NCI-H2227 treated with DMSO at 0.1 percent for 48 hours (cell line): Measurements from ENCODE around the gene FLT1.

Experiments used
- DNase-seq: peaks from one replicate; lab custom pipeline; 2025; lab: John Stamatoyannopoulos, UW

Gene FLT1

GRCh38 chr13:28429096-28429495 lies 65.8 kb downstream of the FLT1 start:
- no peak for DNase-seq

- no peak for DNase-seq
These were observed 68.5 kb downstream of the FLT1 start for GRCh38 chr13:28426381-28426780.

GRCh38 chr13:28425793-28426192 lies 69.1 kb downstream of the FLT1 start:
- no peak for DNase-seq

GRCh38 chr13:28424541-28424940 lies 70.4 kb downstream of the FLT1 start:
- no peak for DNase-seq

GRCh38 chr13:28423010-28423409 lies 71.9 kb downstream of the FLT1 start:
- DNase-seq = no peak

GRCh38 chr13:28421676-28422410 lies 73.1 kb downstream of the FLT1 start:
- no peak for DNase-seq

GRCh38 chr13:28420704-28421103 lies 74.2 kb downstream of the FLT1 start:
- DNase-seq = no peak

- DNase-seq = no peak
These were observed 78.9 kb downstream of the FLT1 start for GRCh38 chr13:28415994-28416421.

- no peak for DNase-seq
These were observed 80.9 kb downstream of the FLT1 start for GRCh38 chr13:28413999-28414398.

- no peak for DNase-seq
These were observed 81.9 kb downstream of the FLT1 start for GRCh38 chr13:28412981-28413380.

GRCh38 chr13:28411831-28412353 lies 83.0 kb downstream of the FLT1 start:
- DNase-seq = no peak

- DNase-seq = no peak
These were observed 84.8 kb downstream of the FLT1 start for GRCh38 chr13:28410096-28410495.

- no peak for DNase-seq
These were observed 85.3 kb downstream of the FLT1 start for GRCh38 chr13:28409648-28410047.

GRCh38 chr13:28408863-28409262 lies 86.1 kb downstream of the FLT1 start:
- no peak for DNase-seq

GRCh38 chr13:28408235-28408848 lies 86.6 kb downstream of the FLT1 start:
- no peak for DNase-seq

- DNase-seq = no peak
These were observed 88.1 kb downstream of the FLT1 start for GRCh38 chr13:28406733-28407266.

- DNase-seq = no peak
These were observed 92.9 kb downstream of the FLT1 start for GRCh38 chr13:28402057-28402381.

GRCh38 chr13:28401303-28402056 lies 93.4 kb downstream of the FLT1 start:
- no peak for DNase-seq

- no peak for DNase-seq
These were observed 98.9 kb downstream of the FLT1 start for GRCh38 chr13:28396053-28396452.

- no peak for DNase-seq
These were observed 100.5 kb downstream of the FLT1 start for GRCh38 chr13:28394422-28394821.

GRCh38 chr13:28392896-28393505 lies 101.9 kb downstream of the FLT1 start:
- no peak for DNase-seq

- DNase-seq = no peak
These were observed 102.5 kb downstream of the FLT1 start for GRCh38 chr13:28392428-28392827.
